Glomerular endothelial cell (primary cell): ENCODE measurements around the gene WDPCP. TPM values are rescaled to one million over a fixed set of nuclear protein-coding genes. Genes with fewer than 3 reads are reported as not detected.
"Not testable (repeated sequence)": the region's sequence is repeated elsewhere in the genome, so short reads cannot be mapped to it uniquely, and the experiment has no call there.

Experiments used
- DNase-seq: peaks from one replicate; pipeline ENCODE4 v3.0.0-alpha.2; 2011; ENCODE audit warnings: low read depth, low spot score; ENCODE audit errors: extremely low read depth
- total RNA-seq: library from RNA; depleted of rRNA; stranded (reverse); fragments of >200 nt; gene quantifications from 2 replicates; pipeline ENCODE4 v1.2.3, GENCODE V29; 2015

Gene WDPCP
- total RNA-seq, 1 donor from 2014 or later: 7.0 TPM

GRCh38 chr2:63591566-63592175 is 3.4 kb upstream of the WDPCP start:
- DNase-seq: no peak

GRCh38 chr2:63590626-63591408 is 2.5 kb upstream of the WDPCP start:
- no peak for DNase-seq

GRCh38 chr2:63589148-63589958 is 1.1 kb upstream of the WDPCP start:
- no peak for DNase-seq

- no peak for DNase-seq
Observed at GRCh38 chr2:63587814-63588384, 378 bp downstream of the WDPCP start.

- no peak for DNase-seq
Observed at GRCh38 chr2:63582873-63583272, 5.4 kb downstream of the WDPCP start.

GRCh38 chr2:63581298-63581961 is 6.8 kb downstream of the WDPCP start:
- no peak for DNase-seq

- no peak for DNase-seq
Observed at GRCh38 chr2:63580651-63581297, 7.5 kb downstream of the WDPCP start.

GRCh38 chr2:63578767-63579166 is 9.5 kb downstream of the WDPCP start:
- no peak for DNase-seq

- DNase-seq: no peak
Observed at GRCh38 chr2:63576546-63576945, 11.7 kb downstream of the WDPCP start.

GRCh38 chr2:63573726-63574345 is 14.4 kb downstream of the WDPCP start:
- not testable (repeated sequence) for DNase-seq

- not testable (repeated sequence) for DNase-seq
Observed at GRCh38 chr2:63573026-63573425, 15.3 kb downstream of the WDPCP start.

GRCh38 chr2:63572001-63572400 is 16.3 kb downstream of the WDPCP start:
- DNase-seq: no peak

GRCh38 chr2:63571291-63571690 is 17.0 kb downstream of the WDPCP start:
- DNase-seq: no peak

GRCh38 chr2:63569740-63570139 is 18.5 kb downstream of the WDPCP start:
- DNase-seq: no peak

- no peak for DNase-seq
Observed at GRCh38 chr2:63562751-63563150, 25.5 kb downstream of the WDPCP start.

GRCh38 chr2:63558922-63559321 is 29.4 kb downstream of the WDPCP start:
- not testable (repeated sequence) for DNase-seq

GRCh38 chr2:63557819-63558218 is 30.5 kb downstream of the WDPCP start:
- DNase-seq: not testable (repeated sequence)

- DNase-seq: no peak
Observed at GRCh38 chr2:63555931-63556330, 32.3 kb downstream of the WDPCP start.

- DNase-seq: no peak
Observed at GRCh38 chr2:63555299-63555698, 33.0 kb downstream of the WDPCP start.

- DNase-seq: no peak
Observed at GRCh38 chr2:63553049-63553448, 35.2 kb downstream of the WDPCP start.
